HFF-Myc (cell line): Measurements from ENCODE around the gene ZNF497.

ENCODE experiments used
- DNase-seq: peaks from one replicate; pipeline ENCODE4 v3.0.0-alpha.2; 2011; ENCODE audit warnings: low read depth; ENCODE audit errors: extremely low read depth
- H3K4me3 ChIP-seq: replicated peaks from 2 replicates; pipeline ENCODE4 v1.5.1; 2011; ENCODE audit warnings: low read depth, mild to moderate bottlenecking, control low read depth, low read length
- CTCF ChIP-seq: IDR thresholded peaks from 2 replicates; pipeline ENCODE4 v1.5.1; 2012; ENCODE audit warnings: mild to moderate bottlenecking, low read depth, low read length, control low read depth; ENCODE audit errors: missing control alignments

ZNF497 gene

GRCh38 chr19:58397533-58398037, 35.0 kb upstream of the ZNF497 start:
- no peak overlapping the region for H3K4me3 ChIP-seq
- no peak for TF ChIP-seq CTCF
- no peak for DNase-seq

- no peak for DNase-seq
- no peak overlapping the region for H3K4me3 ChIP-seq
- TF ChIP-seq CTCF = no peak
These were observed 34.4 kb upstream of the ZNF497 start for GRCh38 chr19:58396691-58397532.

- no peak overlapping the region for H3K4me3 ChIP-seq
- no peak for TF ChIP-seq CTCF
- DNase-seq = no peak
These were observed 33.6 kb upstream of the ZNF497 start for GRCh38 chr19:58395979-58396627.

GRCh38 chr19:58395220-58395978, 32.8 kb upstream of the ZNF497 start, which contains the start of gene RNF225:
RNF225 (plus strand) TSS chr19:58395656; CDS start chr19:58396090, 434 bp downstream.
- no peak for DNase-seq
- TF ChIP-seq CTCF = no peak
- H3K4me3 ChIP-seq = no peak within 1 kb of the TSS

GRCh38 chr19:58394821-58395219, 32.3 kb upstream of the ZNF497 start:
- no peak for DNase-seq
- H3K4me3 ChIP-seq = no peak overlapping the region
- TF ChIP-seq CTCF = no peak

GRCh38 chr19:58393725-58394033, 31.1 kb upstream of the ZNF497 start:
- no peak overlapping the region for H3K4me3 ChIP-seq
- DNase-seq = no peak
- no peak for TF ChIP-seq CTCF
